H1 (cell line): Measurements from ENCODE around the gene OR10G2. TPM values are rescaled to one million over a fixed set of nuclear protein-coding genes. Genes with fewer than 3 reads are reported as not detected.

Source experiments
- CTCF ChIA-PET: fragments of 300-600 bp; sonication (Branson Sonifier 250); formaldehyde crosslinking; loops from one replicate; lab custom pipeline; 2021; ENCODE audit not compliant: partially characterized antibody; lab: Charles Lee
- POLR2A ChIA-PET: fragments of 300-600 bp; sonication (Branson Sonifier 250); formaldehyde crosslinking; loops from one replicate; lab custom pipeline; 2021; ENCODE audit warnings: inconsistent platforms; ENCODE audit not compliant: partially characterized antibody; lab: Charles Lee
- DNase-seq, 2 experiments: peaks; one replicate each; pipeline versions ENCODE4 v3.0.0 to v3.0.0-alpha.2; 2010 to 2022; ENCODE audit warnings: low spot score in 2 of 2, low read depth in 1 of 2, mixed read lengths in 1 of 2
- FAIRE-seq: peaks from 2 replicates; lab custom pipeline; 2011; peaks lifted over from hg19 to GRCh38; lab: Jason Lieb, UNC
- H2AFZ ChIP-seq: 2 replicates; pipeline ENCODE4 v1.8.1; 2012; ENCODE audit warnings: low read length, inconsistent platforms
- H2AK5ac ChIP-seq: 2 replicates; pipeline ENCODE4 v1.6.1; 2013; ENCODE audit warnings: low read depth, low read length
- H2BK120ac ChIP-seq: replicated peaks from 2 replicates; pipeline ENCODE3; 2013; ENCODE audit warnings: low read depth, low read length, inconsistent platforms
- H2BK12ac ChIP-seq: 2 replicates; pipeline ENCODE4 v1.6.1; 2013; ENCODE audit warnings: low read depth, low read length
- H2BK15ac ChIP-seq: 2 replicates; pipeline ENCODE4 v1.6.1; 2013; ENCODE audit warnings: low read length
- H2BK20ac ChIP-seq: 2 replicates; pipeline ENCODE4 v1.6.1; 2013; ENCODE audit warnings: low read length
- H2BK5ac ChIP-seq: 2 replicates; pipeline ENCODE4 v1.6.1; 2013; ENCODE audit warnings: low read depth, low read length
- H3K14ac ChIP-seq: 2 replicates; pipeline ENCODE4 v1.6.1; 2013; ENCODE audit warnings: inconsistent platforms; ENCODE audit not compliant: insufficient read length
- H3K18ac ChIP-seq: 2 replicates; pipeline ENCODE4 v1.6.1; 2013; ENCODE audit warnings: low read length; ENCODE audit errors: extremely low read depth
- H3K23ac ChIP-seq: 2 replicates; pipeline ENCODE4 v1.6.1; 2013; ENCODE audit warnings: inconsistent platforms; ENCODE audit not compliant: insufficient read length
- H3K23me2 ChIP-seq: 2 replicates; pipeline ENCODE4 v1.6.1; 2013; ENCODE audit warnings: low read depth, low read length
- H3K27ac ChIP-seq: 2 replicates; pipeline ENCODE4 v1.6.1; 2011; ENCODE audit warnings: low read depth, low read length, inconsistent platforms
- H3K27me3 ChIP-seq, 4 experiments: replicated peaks in 1 of 4; 1 replicate in 1 of 4; 2 replicates in 3 of 4; pipeline versions ENCODE4 v1.6.1 to v1.8.1; 2011 to 2013; ENCODE audit warnings: low read length in 3 of 4, mild to moderate bottlenecking in 3 of 4, inconsistent platforms in 2 of 4, mixed read lengths in 2 of 4, moderate library complexity in 1 of 4; ENCODE audit not compliant: control insufficient read depth in 3 of 4, insufficient read depth in 3 of 4; ENCODE audit errors: extremely low read depth in 1 of 4
- H3K36me3 ChIP-seq, 4 experiments: 2 replicates each; pipeline versions ENCODE4 v1.6.1 to v1.8.1; 2011 to 2013; ENCODE audit warnings: mild to moderate bottlenecking in 4 of 4, low read length in 3 of 4, moderate library complexity in 2 of 4, control low read depth in 1 of 4, inconsistent platforms in 1 of 4; ENCODE audit not compliant: insufficient read depth in 4 of 4, control insufficient read depth in 2 of 4
- H3K4ac ChIP-seq: replicated peaks from 2 replicates; pipeline ENCODE3; 2013; ENCODE audit warnings: low read length, low read depth, mixed read lengths, inconsistent platforms; ENCODE audit not compliant: insufficient read length
- H3K4me1 ChIP-seq, 4 experiments: replicated peaks in 1 of 4; 1 replicate in 1 of 4; 2 replicates in 3 of 4; pipeline versions ENCODE4 v1.6.1 to v1.8.1; 2011 to 2013; ENCODE audit warnings: low read length in 3 of 4, inconsistent platforms in 2 of 4, mixed read lengths in 1 of 4; ENCODE audit not compliant: insufficient read depth in 4 of 4, control insufficient read depth in 3 of 4
- H3K4me2 ChIP-seq, 2 experiments: 2 replicates each; pipeline versions ENCODE4 v1.6.1 to v1.8.1; 2011 to 2013; ENCODE audit warnings: low read depth in 2 of 2, low read length in 2 of 2, control low read depth in 1 of 2, inconsistent platforms in 1 of 2, mild to moderate bottlenecking in 1 of 2; ENCODE audit not compliant: insufficient read depth in 1 of 2
- H3K4me3 ChIP-seq, 4 experiments: fragments of 200-600, 300-600 bp in 1 of 4; sonication (generic), shearing (Covaris generic), sonication (Bioruptor Twin) in 1 of 4; 2 replicates each; pipeline versions ENCODE4 v1.5.1 to v1.8.1; 2011 to 2016; ENCODE audit warnings: low read length in 4 of 4, low read depth in 3 of 4, control low read depth in 2 of 4, inconsistent platforms in 2 of 4, mild to moderate bottlenecking in 2 of 4, mixed read lengths in 1 of 4, moderate library complexity in 1 of 4; ENCODE audit not compliant: insufficient read depth in 2 of 4; ENCODE audit errors: extremely low read depth in 1 of 4
- H3K56ac ChIP-seq: replicated peaks from 2 replicates; pipeline ENCODE3; 2013; ENCODE audit warnings: low read depth, mild to moderate bottlenecking, mixed read lengths, low read length, inconsistent platforms; ENCODE audit not compliant: insufficient read length
- H3K79me1 ChIP-seq: 2 replicates; pipeline ENCODE4 v1.6.1; 2013; ENCODE audit warnings: low read depth, low read length, control low read depth
- H3K79me2 ChIP-seq, 2 experiments: 2 replicates each; pipeline versions ENCODE4 v1.6.1 to v1.8.1; 2012 to 2013; ENCODE audit warnings: low read length in 2 of 2, mild to moderate bottlenecking in 2 of 2, inconsistent platforms in 1 of 2; ENCODE audit not compliant: insufficient read depth in 2 of 2, control insufficient read depth in 1 of 2
- H3K9ac ChIP-seq, 4 experiments: replicated peaks in 1 of 4; 1 replicate in 1 of 4; 2 replicates in 3 of 4; pipeline versions ENCODE4 v1.6.1 to v1.8.1; 2011 to 2013; ENCODE audit warnings: low read depth in 3 of 4, low read length in 3 of 4, control low read depth in 2 of 4, mild to moderate bottlenecking in 2 of 4, moderate library complexity in 2 of 4, inconsistent platforms in 1 of 4; ENCODE audit errors: extremely low read depth in 1 of 4
- H3K9me3 ChIP-seq, 2 experiments: 2 replicates each; pipeline versions ENCODE4 v1.6.1 to v1.8.1; 2012 to 2013; ENCODE audit warnings: mild to moderate bottlenecking in 2 of 2, moderate library complexity in 2 of 2, control low read depth in 1 of 2, inconsistent platforms in 1 of 2, low read depth in 1 of 2, low read length in 1 of 2, mixed read lengths in 1 of 2; ENCODE audit not compliant: insufficient read depth in 2 of 2
- H4K20me1 ChIP-seq, 2 experiments: replicated peaks in 1 of 2; 2 replicates each; pipeline versions ENCODE3 to v1.8.1; 2011 to 2013; ENCODE audit warnings: inconsistent platforms in 2 of 2, low read length in 2 of 2, mild to moderate bottlenecking in 1 of 2; ENCODE audit not compliant: insufficient read depth in 2 of 2, control insufficient read depth in 1 of 2
- H4K5ac ChIP-seq: 2 replicates; pipeline ENCODE4 v1.6.1; 2013; ENCODE audit warnings: low read length, low read depth, mixed read lengths, inconsistent platforms; ENCODE audit not compliant: insufficient read length
- H4K8ac ChIP-seq: 2 replicates; pipeline ENCODE4 v1.8.0; 2013; ENCODE audit warnings: mild to moderate bottlenecking, moderate library complexity, low read length, inconsistent platforms; ENCODE audit not compliant: insufficient read depth; ENCODE audit errors: extremely low read depth
- H4K91ac ChIP-seq: replicated peaks from 2 replicates; pipeline ENCODE3; 2013; ENCODE audit warnings: low read length, mixed read lengths, inconsistent platforms; ENCODE audit not compliant: insufficient read length
- ASH2L ChIP-seq: fragments of 200-600, 300-600 bp; sonication (generic); IDR thresholded peaks from one replicate; pipeline ENCODE4 v1.7.1; 2017; ENCODE audit warnings: low read length
- ATF3 ChIP-seq: IDR thresholded peaks from 2 replicates; pipeline ENCODE4 v1.6.1; 2011; ENCODE audit warnings: low read depth, mild to moderate bottlenecking, low read length; ENCODE audit not compliant: insufficient read depth
- FOSL1 ChIP-seq: IDR thresholded peaks from 2 replicates; pipeline ENCODE4 v1.6.1; 2011; ENCODE audit warnings: mild to moderate bottlenecking, low read depth, low read length, moderate library complexity; ENCODE audit not compliant: insufficient read depth
- SRF ChIP-seq: IDR thresholded peaks from 2 replicates; pipeline ENCODE4 v1.6.1; 2011; ENCODE audit warnings: mild to moderate bottlenecking, low read depth, low read length, moderate library complexity
- WGBS, 2 experiments: shearing (Covaris generic) in 1 of 2; methylation state at CpG; one replicate each; pipeline versions ENCODE4 v1.1.6 to v1.1.7; 2013 to 2015; ENCODE audit warnings: low lambda C conversion rate in 2 of 2, mixed read lengths in 2 of 2, inconsistent platforms in 1 of 2, low coverage in 1 of 2, missing lambda C conversion rate in 1 of 2; ENCODE audit not compliant: insufficient replicate concordance in 2 of 2, insufficient coverage in 1 of 2, insufficient read length in 1 of 2; ENCODE audit errors: extremely low coverage in 1 of 2, missing lambda C conversion rate in 1 of 2; 5-methylcytosine and 5-hydroxymethylcytosine counted together
- polyA plus RNA-seq, 7 experiments: library from polyadenylated mRNA; depleted of rRNA in 3 of 7; stranded (reverse) in 5 of 7; unstranded in 2 of 7; fragments of >200 nt in 5 of 7; fragments of 200-250 nt in 2 of 7; gene quantifications; 1 replicate in 5 of 7; 2 replicates in 1 of 7; 4 replicates in 1 of 7; pipeline versions ENCODE4 v1.2.1 to v1.2.3, GENCODE V29; 2011 to 2013; ENCODE audit warnings: missing spikeins in 2 of 7, mixed read lengths in 2 of 7
- total RNA-seq: library from RNA; stranded (reverse); fragmentation: NEBNext Ultra II Directional; extraction: Animal tissue kit (Norgen Biotek cat#: 25700); gene quantifications from 2 replicates; pipeline ENCODE4 v1.2.1, GENCODE V29; 2021

OR10G2 gene
- total and polyA plus RNA-seq, 2 of the 8 experiments (the other 6 are each of a cell fraction or from before 2014, with no cell fraction given) = not detected

- Histone ChIP-seq H3K9ac (no peak overlapping the region), H3K36me3 (no peaks in the 10 kb centered on the region), H4K5ac (no peak overlapping the region), H2BK20ac (no peak overlapping the region), H3K14ac (no peak overlapping the region), H3K56ac (no peak overlapping the region), H3K79me1 (no peaks in the 10 kb centered on the region), H2BK12ac (no peak overlapping the region), H4K91ac (no peak overlapping the region), H2AFZ (no peak overlapping the region), H3K79me2 (no peaks in the 10 kb centered on the region), H4K8ac (no peak overlapping the region), H4K20me1 (no peaks in the 10 kb centered on the region), H3K4me1 (no peaks in the 10 kb centered on the region), H3K4me2 (no peak overlapping the region), H3K23me2 (no peaks in the 10 kb centered on the region), H3K27me3 (no peaks in the 10 kb centered on the region), H2AK5ac (no peak overlapping the region), H3K4me3 (no peak overlapping the region), H3K9me3 (no peaks in the 10 kb centered on the region), H3K23ac (no peak overlapping the region), H3K4ac (no peak overlapping the region), H2BK5ac (no peak overlapping the region), H3K18ac (no peak overlapping the region), H2BK120ac (no peak overlapping the region), H2BK15ac (no peak overlapping the region), H3K27ac (no peak overlapping the region)
- ChIA-PET CTCF (interaction anchor here (1.3 kb wide), 1 partner anchor 9 kb away, joined by 4 read pairs; no protein-coding TSS in a partner anchor), POLR2A (no interaction called here)
- TF ChIP-seq SRF (no peak), ASH2L (no peak), ATF3 (no peak), FOSL1 (no peak)
- no peak for FAIRE-seq
- no peak for DNase-seq
- WGBS, 2 experiments = 78% methylated on average over 2 of the region's 2 CpGs; no CpG with 5 or more reads in 1 of the 2 experiments
Measured at GRCh38 chr14:21680072-21680471, 45.3 kb upstream of the OR10G2 start.
